GM19239 (cell line): ENCODE measurements around the gene CDKN2B-AS1.

Experiments
- DNase-seq: peaks from one replicate; pipeline ENCODE4 v3.0.0; 2011; ENCODE audit warnings: low spot score; ENCODE audit not compliant: insufficient read length
- FAIRE-seq: peaks from 2 replicates; lab custom pipeline; 2011; peaks lifted over from hg19 to GRCh38; lab: Jason Lieb, UNC

The CDKN2B-AS1 gene

GRCh38 chr9:22111954-22112247, 117.3 kb downstream of the CDKN2B-AS1 start:
- no peak for DNase-seq
- FAIRE-seq: no peak

DNA sequence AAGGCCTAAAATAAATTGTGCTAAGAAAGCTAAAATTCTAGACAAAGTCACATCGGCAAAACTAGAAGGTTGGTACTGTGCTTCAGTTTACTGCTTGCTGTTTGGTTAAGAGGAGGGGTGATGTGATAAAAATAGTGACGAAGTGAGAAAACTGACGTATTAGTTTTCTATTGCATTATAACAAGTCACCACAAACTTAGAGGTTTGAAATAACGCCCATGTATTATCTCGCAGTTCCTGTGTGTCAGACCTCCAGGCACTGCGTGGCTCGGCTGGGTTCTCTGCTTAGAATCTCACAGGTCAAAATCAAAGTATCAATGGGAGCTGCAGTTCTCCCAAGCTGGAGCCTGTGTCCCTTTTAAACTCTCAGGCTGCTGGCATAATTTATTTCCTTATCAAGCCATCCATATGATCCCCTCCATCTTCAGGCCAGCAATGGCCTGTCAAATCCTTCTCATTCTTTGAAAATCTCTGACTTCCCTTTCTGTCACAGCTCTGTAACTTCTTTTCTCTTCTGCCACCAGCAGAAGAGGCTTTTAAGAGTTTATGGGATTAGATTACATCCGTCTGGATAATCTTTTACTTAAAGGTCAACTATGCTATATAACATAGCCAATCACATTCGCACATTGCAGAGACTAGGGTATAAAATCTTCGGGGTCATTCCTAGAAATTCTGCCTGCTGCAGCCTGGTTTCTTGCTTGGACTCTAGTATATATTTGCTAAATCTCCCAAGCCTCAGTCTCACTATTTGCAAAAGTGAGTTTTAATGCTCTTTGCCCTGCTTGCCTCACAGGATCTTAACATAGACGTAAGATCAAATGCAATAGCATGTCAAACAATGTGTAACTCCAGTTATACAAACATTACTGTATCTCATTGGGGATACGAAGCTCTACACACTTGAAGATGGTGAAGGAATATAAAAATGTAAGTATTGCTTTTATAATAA, 118.6 kb downstream of the CDKN2B-AS1 start:
- DNase-seq (no peak), FAIRE-seq (no peak)

- DNase-seq (no peak), FAIRE-seq (no peak)
These were observed 120.4 kb downstream of the CDKN2B-AS1 start for GRCh38 chr9:22114956-22115355.

DNA sequence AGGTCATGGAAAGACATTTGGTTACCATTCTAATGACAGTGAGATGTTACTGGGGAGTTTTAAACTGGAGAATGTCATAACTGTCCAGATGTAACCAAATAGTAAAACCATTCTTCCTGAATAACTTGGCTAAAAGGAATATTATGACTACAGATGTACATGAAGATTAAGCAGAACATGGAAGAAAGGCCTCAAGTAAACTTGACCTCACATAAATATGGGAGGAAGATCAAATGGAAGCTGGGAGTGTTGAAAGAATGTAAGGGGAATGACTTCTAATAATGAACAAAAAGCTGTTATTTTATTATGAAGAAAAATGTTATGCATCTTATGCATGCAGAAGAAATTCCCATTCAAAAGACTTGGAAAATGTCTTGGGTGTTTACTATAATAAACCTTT, 122.2 kb downstream of the CDKN2B-AS1 start:
- no peak for DNase-seq
- FAIRE-seq: no peak

GRCh38 chr9:22117511-22118384, 123.2 kb downstream of the CDKN2B-AS1 start:
- DNase-seq: no peak
- no peak for FAIRE-seq

- FAIRE-seq: no peak
- no peak for DNase-seq
These were observed 124.4 kb downstream of the CDKN2B-AS1 start for GRCh38 chr9:22118810-22119521.

DNA sequence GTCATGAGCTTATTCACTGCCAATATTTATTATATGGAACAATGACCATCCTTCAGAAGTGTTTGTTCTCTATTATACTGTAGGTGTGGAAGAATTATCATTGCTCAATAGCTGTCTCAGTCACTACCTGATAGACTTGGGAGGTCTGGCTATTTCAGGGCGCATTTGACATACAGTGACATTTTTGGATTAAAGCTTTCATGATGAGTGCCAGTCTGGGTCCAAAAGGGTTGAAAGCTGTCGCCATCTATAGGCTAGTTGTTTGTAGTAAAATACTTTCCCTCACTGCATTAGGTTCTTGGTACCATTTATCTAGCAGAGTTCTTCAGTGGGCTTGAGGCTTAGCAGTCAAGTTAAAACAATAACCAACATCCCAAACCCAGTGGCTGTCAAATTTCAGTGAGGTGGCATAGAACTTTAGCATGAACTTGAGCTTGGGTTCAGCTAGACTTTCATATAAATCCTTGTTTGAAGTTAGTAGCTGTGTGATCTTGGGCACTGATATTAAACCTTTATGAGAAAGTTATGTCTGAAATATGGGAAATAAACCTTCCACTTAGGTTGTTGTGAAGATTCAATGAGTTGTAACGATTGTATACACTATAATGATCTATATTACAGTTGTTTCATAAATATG, 125.0 kb downstream of the CDKN2B-AS1 start:
- FAIRE-seq: peak; percentile 59
- peak; percentile 8 for DNase-seq

- no peak for FAIRE-seq
- no peak for DNase-seq
These were observed 125.6 kb downstream of the CDKN2B-AS1 start for GRCh38 chr9:22120159-22120549.

DNA sequence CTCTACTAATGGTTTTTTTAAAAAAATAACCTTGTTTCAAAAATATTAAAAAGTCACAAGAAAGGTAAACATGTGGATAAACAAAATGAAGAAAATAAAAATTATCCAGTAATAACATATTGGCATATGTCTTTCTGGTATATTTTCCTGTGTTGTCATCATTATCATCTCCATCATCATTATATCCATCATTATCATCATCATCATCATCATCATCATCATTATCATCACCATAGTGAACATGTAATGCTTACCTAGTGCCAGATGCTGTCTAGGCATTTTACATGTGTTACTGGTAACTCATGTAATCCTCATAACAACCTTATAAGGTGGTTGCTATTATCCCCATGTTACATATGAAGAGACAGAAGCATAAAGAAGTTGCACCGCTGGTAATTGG, 126.0 kb downstream of the CDKN2B-AS1 start:
- no peak for FAIRE-seq
- DNase-seq: no peak

- FAIRE-seq (no peak), DNase-seq (no peak)
These were observed 129.8 kb downstream of the CDKN2B-AS1 start for GRCh38 chr9:22124263-22125011.

GRCh38 chr9:22129133-22129532, 134.5 kb downstream of the CDKN2B-AS1 start:
- DNase-seq (no peak), FAIRE-seq (no peak)

DNA sequence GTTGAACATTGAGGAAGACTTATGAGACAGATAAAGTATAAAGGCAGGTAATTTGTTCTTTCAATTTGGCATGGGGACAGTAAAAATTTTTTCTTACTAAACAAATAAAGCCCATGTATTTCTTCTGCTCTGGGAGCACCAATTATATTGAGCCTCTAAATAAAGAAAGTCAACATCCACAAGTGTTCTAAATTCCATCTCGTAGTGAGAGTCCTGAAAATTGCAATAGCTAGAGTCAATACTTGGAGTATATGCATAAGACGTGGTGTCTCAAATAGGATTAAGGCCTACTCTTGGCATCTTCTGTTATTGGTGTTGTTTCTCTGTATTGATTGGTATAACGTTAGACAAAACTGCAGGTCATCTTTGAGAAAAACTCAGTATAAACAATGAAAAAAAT, 135.0 kb downstream of the CDKN2B-AS1 start:
- no peak for FAIRE-seq
- no peak for DNase-seq

DNA sequence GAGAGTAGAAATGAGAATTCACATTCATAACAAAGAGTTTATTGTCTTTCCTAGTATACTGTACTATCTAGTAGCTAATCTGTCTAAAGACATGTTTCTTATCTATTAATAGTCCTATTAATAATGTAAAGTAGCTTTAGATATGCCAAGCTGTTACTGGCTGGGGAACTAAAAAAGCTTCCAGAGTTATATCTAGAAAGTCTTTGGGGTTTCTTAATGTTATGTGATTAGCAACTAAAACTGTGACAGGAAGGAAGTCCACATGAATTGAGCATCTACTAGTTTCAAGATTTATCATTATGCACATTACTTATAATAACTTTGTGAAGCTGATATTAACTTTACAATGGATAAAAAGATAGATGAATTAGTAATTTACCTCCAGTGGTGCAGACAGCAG, 137.2 kb downstream of the CDKN2B-AS1 start:
- no peak for FAIRE-seq
- DNase-seq: no peak

- no peak for FAIRE-seq
These were observed 139.8 kb downstream of the CDKN2B-AS1 start for GRCh38 chr9:22134390-22134789.

DNA sequence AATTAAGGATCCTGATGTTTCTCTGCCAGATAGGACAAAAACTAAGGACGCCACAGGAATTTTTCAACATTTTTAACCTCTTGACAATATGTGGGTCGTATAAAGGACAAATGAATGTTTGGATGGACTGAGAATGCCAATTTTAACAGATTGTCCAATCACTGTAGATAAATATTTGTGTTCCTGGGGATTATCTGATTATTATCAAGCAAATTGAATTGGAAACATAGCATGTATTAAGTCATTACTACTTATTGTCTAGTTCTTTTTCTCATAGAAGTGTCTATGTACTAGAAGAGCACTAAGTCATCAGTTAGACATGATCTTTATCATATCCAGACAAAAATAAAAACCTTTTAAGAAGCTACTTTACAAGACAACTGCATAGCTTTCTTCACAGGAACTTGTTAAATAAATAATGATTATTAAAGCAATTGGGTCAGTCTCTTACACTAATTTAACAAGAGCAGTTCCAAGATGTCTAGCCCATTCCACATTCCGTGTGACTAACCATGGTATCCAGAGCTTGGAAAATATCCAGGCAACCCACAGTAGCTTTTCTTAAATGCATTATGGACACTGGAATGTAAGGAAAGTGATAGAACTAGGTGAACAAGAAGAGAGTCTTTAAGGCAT, 142.0 kb downstream of the CDKN2B-AS1 start:
- DNase-seq (no peak), FAIRE-seq (no peak)

More at GRCh38 chr9:22134390-22134789, 139.8 kb downstream of the CDKN2B-AS1 start:
- no peak for DNase-seq

DNA sequence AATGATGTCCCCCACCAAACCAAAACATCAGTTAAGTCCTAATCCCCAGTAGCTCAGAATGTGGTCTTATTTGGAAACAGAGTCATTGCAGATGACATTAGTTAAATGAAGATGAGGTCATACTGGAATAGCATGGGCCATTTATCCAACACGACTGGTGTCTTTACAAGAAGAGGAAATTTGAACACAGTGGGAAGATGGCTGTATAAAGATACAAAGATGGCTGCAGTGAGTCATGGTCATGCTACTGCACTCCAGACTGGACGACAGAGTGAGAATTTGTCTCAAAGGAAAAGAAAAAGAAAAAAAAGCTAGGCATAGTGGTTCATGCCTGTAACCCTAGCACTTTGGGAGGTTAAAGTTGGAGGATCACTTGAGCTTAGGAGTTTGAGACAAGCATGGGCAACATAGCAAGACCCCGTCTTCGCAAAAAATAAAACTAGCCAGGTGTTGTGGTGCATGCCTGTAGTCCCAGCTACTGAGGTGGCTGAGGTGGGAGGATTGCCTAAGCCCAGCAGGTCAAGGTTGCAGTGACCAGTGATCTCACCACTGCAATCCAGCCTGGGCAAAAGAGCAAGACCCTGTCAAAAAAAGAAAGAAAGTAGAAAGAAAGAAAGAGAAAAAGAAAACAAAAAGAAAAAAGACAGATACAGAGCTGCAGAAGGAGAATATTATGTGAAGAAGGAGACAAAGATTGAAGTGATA, 144.5 kb downstream of the CDKN2B-AS1 start:
- DNase-seq: no peak
- FAIRE-seq: no peak

- DNase-seq (no peak), FAIRE-seq (no peak)
These were observed 147.3 kb downstream of the CDKN2B-AS1 start for GRCh38 chr9:22141908-22142307.

DNA sequence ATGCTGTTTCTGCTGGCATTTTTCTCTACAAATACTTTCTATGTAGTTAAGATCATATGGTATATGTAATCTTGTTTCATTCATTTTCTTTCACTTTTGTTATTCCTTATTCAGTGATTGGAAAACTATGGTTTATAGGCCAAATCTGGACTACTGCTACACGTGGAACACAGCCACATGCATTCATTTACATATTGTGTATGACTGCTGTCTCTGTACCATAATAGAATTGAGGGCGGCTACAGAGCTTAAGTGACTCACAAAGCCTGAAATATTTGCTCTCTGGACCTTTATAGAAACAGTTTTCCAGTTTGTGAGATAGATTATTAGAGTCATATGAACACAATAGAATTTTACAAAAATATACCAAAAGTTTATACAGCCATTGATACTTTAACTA, 148.1 kb downstream of the CDKN2B-AS1 start:
- no peak for DNase-seq
- no peak for FAIRE-seq
